Measurements from ENCODE around the gene RNF121. TPM values are rescaled to one million over a fixed set of nuclear protein-coding genes. Genes with fewer than 3 reads are reported as not detected.
A peak's percentile ranks its signal among the peaks of the same experiment; 100 is the strongest.

The RNF121 gene
- total and polyA plus RNA-seq, 7 donors = 7.2 to 34.6 (median 25.2) TPM

DNA sequence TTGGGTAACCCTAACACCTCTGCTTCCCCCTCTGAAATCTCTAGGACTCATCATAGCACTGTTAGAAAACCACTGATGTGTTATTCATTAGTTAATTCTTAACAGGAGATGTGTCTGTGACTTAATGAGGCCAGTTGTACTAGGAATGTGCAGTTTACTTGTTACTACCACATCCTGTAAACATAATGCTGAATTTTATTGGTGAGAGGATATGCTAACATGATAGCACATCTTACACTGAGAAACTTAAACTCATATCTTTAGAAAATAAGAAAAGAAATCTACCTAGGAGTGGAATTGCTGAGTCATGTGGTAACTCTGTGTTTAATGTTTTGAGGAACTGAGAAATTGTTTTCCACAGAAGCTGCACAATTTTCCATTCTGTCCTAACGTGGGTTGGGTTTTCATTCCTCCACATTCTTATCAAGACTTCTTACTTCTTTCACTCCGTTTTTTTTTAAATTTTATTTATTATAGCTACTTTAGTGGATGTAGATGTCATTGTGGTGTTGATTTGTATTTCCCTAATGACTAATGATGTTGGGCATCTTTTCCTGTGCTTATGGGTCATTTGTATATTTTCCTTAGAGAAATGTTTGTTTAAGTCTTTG lies 33.7 kb downstream of the RNF121 start:
- Histone ChIP-seq H3K9me3 (peaks cover 0 to 4% (median 0%) of the 10 kb centered on the region in 4 donors), H3K36me3 (peaks cover 5 to 25% (median 9%) of the 10 kb centered on the region in 4 donors), H3K4me1 (peaks cover 0 to 13% (median 10%) of the 10 kb centered on the region in 4 donors), H3K27ac (peak overlapping the region in 3 of 4 donors; percentile 27 to 65 (median 28)), H3K4me3 (no peak overlapping the region), H3K27me3 (no peaks in the 10 kb centered on the region)
- intact Hi-C loops (cut with DNase I) = no loop called here
- 48 to 73% methylated on average over 2 of the region's 2 CpGs for WGBS, 2 donors
- DNase-seq = no peak
- TF ChIP-seq POLR2AphosphoS5 (IDR thresholded peaks at IDR 0.05) (no peak), EP300 (IDR thresholded peaks at IDR 0.05) (no peak), CTCF (IDR thresholded peaks at IDR 0.05) (no peak), POLR2A (IDR thresholded peaks at IDR 0.05) (no peak)

DNA sequence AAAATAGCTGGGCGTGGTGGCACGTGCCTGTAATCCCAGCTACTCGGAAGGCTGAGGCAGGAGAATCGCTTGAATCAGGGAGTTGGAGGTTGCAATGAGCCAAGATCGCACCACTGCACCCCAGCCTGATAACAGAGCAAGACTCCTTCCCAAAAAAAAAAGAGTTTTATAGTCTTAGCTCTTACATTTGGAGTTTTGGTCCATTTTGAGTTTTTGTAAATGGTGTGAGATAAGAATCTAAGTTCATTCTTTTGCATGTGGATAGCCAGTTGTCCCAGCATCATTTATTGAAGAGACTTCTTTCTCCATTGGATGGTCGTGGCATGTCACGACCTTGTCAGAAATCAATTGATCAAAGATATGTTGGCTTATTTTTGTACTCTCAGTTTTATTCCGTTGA lies 34.6 kb downstream of the RNF121 start:
- Histone ChIP-seq H3K4me1 (peaks cover 0 to 13% (median 10%) of the 10 kb centered on the region in 4 donors), H3K4me3 (no peak overlapping the region), H3K9me3 (peaks cover 0 to 4% (median 0%) of the 10 kb centered on the region in 4 donors), H3K36me3 (peaks cover 5 to 25% (median 9%) of the 10 kb centered on the region in 4 donors), H3K27me3 (no peaks in the 10 kb centered on the region), H3K27ac (peak overlapping the region in 2 of 4 donors; percentile 8 to 27)
- intact Hi-C loops (cut with DNase I) = no loop called here
- WGBS, 2 donors = 94 to 95% methylated on average over 8 of the region's 8 CpGs
- TF ChIP-seq POLR2AphosphoS5 (IDR thresholded peaks at IDR 0.05) = no peak
- TF ChIP-seq POLR2A (IDR thresholded peaks at IDR 0.05) = no peak
- no peak for TF ChIP-seq CTCF (IDR thresholded peaks at IDR 0.05)
- TF ChIP-seq EP300 (IDR thresholded peaks at IDR 0.05) = no peak
- no peak for DNase-seq

DNA sequence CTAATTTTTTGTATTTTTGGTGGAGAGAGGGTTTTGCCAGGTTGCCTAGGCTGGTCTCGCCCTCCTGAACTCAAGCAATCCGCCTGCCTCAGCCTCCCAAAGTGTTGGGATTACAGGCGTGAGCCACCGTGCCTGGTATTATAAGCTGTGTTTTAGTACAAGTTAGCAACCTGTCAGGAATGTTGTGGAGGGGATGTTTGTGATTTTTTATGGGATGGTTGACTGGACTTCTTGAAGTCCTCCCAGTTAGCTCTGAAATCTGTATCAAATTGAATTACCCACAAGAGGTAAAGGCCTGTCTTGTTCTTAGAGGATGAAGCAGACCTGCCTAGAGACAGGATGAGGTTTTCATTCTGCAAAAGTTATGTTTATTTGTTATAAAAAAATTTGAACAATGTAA lies 35.8 kb downstream of the RNF121 start:
- H3K4me1 ChIP-seq = peaks cover 0 to 13% (median 10%) of the 10 kb centered on the region in 4 donors
- TF ChIP-seq POLR2AphosphoS5 (IDR thresholded peaks at IDR 0.05) (no peak), EP300 (IDR thresholded peaks at IDR 0.05) (no peak), POLR2A (IDR thresholded peaks at IDR 0.05) (no peak), CTCF (IDR thresholded peaks at IDR 0.05) (no peak)
- no peak overlapping the region for H3K27ac ChIP-seq
- peaks cover 0 to 4% (median 0%) of the 10 kb centered on the region in 4 donors for H3K9me3 ChIP-seq
- peaks cover 5 to 29% (median 9%) of the 10 kb centered on the region in 4 donors for H3K36me3 ChIP-seq
- intact Hi-C loops (cut with DNase I) = no loop called here
- WGBS, 2 donors = 94% methylated on average over 4 of the region's 4 CpGs
- H3K27me3 ChIP-seq = no peaks in the 10 kb centered on the region
- H3K4me3 ChIP-seq = no peak overlapping the region
- no peak for DNase-seq

DNA sequence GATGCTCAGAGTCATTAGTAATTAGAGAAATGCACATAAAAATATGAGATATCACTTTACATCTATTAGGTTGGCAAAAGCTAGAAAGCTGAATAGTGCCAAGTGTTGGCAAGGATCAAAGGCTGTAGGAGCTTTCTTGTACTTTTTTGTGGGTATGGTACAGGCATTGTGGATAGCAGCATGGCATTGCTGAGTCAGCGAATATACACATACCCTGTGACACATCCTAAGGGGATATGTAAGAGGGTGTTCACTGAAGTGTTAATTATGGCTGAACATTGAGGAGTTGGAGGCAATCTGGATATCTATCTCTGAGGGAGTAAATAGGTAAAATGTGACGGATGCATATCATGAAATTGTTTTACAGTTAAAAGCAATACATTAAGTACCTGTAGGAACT lies 42.8 kb downstream of the RNF121 start:
- no peak for DNase-seq
- Histone ChIP-seq H3K9me3 (no peaks in the 10 kb centered on the region), H3K27me3 (no peaks in the 10 kb centered on the region), H3K4me1 (peaks cover 0 to 6% (median 2%) of the 10 kb centered on the region in 4 donors), H3K4me3 (no peak overlapping the region), H3K27ac (no peak overlapping the region), H3K36me3 (peaks cover 0 to 13% (median 2%) of the 10 kb centered on the region in 4 donors)
- TF ChIP-seq POLR2A (IDR thresholded peaks at IDR 0.05) (no peak), EP300 (IDR thresholded peaks at IDR 0.05) (no peak), POLR2AphosphoS5 (IDR thresholded peaks at IDR 0.05) (no peak), CTCF (IDR thresholded peaks at IDR 0.05) (no peak)
- intact Hi-C loops (cut with DNase I) = loop anchor here (10.0 kb wide), 1 partner anchor 443 kb away; no protein-coding TSS in a partner anchor
- 94 to 99% methylated on average over 2 of the region's 2 CpGs for WGBS, 2 donors
